SK-N-DZ (cell line): ENCODE data around the gene THAP3.
"Not testable (repeated sequence)": the region's sequence is repeated elsewhere in the genome, so short reads cannot be mapped to it uniquely, and the experiment has no call there.

Source experiments
- DNase-seq: peaks from one replicate; pipeline ENCODE4 v3.0.0-alpha.2; 2015; ENCODE audit warnings: low spot score

THAP3 gene

DNA sequence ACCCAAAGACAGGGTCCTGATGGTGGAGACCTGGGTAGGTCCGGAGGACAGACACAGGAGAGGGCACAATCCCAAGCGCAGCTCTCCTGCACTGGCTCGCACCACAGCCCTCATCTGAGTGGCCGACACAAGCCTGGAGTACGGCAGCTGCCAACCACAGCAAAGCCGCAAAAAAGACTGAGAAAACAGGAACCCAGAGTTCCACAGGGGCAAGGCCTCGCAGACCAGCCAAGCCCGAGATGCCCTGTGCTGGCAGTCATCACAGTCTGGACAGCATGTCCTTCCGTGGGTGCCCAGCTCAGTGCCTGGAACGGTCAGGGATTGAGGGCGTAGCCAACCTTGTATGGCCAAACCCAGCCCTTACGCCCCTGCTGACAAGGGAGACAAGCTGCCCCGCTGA is 33.4 kb upstream of the THAP3 start:
- DNase-seq = no peak

DNA sequence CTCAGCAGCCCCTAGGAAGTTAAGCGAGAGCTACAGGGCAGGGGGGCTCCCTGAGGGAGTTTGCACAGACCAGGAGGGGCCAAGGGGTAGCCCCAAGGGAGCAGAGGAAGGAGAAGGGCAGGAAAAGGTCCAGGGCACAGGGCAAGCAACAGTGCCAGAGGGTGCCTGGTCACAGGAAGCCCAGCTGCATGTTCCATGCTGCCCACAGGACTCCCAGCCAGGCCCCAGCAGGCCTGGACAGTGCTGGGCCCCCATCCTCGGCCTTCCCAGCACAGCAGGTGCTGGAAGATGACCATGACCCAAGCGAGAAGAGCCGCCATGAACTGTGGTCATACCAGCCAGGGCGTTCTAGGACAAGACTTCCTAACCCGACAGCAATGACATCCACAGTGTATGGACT is 33.0 kb upstream of the THAP3 start:
- DNase-seq = no peak

DNA sequence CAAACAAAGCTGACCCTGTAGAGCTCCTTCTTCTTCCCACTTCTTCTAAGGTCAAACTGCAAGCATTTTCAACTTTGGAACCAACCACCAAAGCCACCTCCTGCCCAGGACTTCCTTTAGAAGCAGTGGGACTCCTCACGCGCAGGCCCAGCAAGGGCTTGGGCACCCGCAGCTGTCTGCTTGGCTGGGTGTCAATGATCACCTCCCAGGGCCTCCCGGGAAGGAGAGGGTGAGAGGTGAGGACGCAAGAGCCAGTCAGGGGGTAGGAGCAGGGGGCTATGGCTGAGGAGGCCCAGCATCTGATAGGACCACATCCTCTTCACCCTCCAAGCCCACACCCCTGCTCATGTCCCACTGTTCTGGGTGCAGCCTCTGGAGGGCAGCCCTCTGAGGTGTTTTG is 32.2 kb upstream of the THAP3 start:
- no peak for DNase-seq

DNA sequence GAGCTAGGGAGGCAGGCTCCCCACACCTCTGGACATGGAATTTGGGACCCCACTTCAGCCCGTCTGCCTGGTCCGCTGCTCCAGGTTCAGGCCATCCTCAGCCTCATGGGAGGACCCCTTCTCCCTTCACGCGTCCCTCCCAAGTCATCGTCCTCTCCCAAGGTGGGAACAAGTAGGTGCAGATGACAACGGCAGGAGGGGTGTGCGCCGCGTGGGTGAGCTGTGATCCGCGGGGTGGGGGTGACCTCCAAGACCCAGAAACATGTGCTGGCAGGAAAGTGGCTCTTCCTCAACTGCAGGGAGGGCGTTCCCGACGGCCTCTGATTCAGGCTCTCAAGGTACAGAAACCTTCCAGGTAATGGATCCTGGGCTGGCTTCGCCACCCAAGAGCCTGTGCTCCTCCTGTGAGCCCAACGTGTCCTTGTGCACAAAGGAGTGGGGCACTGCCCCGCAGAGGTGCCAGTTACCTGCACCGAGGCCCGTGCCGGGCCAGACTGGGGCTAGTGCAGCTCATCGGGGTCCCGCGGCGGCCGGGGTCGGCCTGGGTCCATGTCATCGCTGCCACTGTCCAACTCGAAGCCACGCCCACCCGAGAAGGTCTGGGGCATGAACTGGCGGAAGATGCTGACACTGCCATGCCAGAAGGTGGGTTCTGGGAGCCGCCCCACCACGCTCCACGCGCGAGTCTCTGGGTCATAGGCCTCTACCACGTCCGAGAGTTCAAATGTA is 31.6 kb upstream of the THAP3 start:
- DNase-seq = no peak

DNA sequence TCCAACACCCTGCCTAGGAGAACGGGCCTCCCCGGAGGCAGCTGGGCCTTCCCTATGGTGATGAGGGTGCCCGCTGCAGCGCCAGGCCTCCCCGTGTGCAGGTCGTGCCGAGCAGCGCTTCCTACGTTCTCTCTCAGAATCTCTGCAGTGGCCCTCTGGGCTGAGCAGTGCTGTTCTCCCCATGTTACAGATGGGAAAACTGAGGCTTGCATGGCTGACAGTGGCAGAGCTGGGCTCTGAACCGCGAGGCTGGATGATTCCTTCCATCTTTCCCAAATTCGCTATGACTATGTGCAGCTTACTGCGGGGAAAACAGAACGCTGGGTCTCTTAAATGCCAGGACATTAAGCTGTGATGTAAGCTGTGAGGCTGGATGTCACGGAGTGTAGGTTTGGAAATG is 30.9 kb upstream of the THAP3 start:
- DNase-seq = no peak

DNA sequence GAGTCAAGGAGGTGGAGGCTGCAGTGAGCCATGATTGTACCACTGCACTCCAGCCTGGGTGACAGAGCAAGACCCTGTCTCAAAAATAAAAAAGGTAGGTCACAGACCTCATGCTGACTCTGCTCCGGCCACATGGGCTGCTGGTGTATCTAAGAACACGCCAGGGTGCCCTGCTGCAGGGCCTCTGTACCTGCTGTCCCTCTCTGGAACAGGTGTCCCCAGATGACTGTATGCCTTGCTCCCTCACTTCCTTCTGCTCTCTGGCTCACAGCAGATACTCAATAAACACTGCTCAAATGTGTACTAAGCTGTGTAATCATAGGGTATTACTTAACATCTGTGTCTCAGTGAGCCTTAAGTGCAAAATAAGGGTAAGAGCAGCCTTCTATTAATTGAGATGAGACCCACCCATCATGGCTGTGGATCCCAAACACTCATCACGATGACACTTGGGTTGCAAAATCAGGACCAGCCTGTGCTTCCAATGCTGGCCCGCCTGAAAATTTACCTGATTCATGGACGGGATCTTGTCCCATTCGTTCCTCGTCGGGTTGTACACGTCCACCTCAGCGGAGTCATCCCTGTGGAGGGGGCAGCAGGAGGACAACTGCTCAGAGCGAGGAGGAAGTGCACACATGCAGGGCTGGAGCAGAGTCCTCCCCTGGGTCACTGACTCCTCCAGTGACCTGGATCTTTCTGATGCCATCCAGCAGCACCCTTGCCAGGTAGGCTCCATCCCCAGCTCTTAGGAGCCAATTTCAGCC is 29.5 kb upstream of the THAP3 start:
- no peak for DNase-seq

DNA sequence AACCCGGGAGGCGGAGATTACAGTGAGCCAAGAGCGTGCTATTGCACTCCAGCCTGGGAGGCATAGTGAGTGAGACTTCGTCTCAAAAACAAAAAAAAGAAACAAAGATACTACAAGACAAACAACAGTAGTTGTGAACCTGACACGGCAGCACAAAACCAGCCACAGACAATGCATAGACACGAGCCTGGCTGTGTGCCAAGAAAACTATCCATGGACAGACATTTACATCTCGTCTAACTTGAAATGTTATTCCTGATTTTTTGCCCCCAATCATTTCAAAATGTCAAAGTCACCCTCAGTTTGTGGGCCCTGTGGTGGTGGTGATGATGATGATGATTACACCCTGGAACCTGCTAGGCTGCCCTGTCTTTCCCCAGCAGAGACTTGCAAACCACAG is 28.3 kb upstream of the THAP3 start:
- DNase-seq = no peak

DNA sequence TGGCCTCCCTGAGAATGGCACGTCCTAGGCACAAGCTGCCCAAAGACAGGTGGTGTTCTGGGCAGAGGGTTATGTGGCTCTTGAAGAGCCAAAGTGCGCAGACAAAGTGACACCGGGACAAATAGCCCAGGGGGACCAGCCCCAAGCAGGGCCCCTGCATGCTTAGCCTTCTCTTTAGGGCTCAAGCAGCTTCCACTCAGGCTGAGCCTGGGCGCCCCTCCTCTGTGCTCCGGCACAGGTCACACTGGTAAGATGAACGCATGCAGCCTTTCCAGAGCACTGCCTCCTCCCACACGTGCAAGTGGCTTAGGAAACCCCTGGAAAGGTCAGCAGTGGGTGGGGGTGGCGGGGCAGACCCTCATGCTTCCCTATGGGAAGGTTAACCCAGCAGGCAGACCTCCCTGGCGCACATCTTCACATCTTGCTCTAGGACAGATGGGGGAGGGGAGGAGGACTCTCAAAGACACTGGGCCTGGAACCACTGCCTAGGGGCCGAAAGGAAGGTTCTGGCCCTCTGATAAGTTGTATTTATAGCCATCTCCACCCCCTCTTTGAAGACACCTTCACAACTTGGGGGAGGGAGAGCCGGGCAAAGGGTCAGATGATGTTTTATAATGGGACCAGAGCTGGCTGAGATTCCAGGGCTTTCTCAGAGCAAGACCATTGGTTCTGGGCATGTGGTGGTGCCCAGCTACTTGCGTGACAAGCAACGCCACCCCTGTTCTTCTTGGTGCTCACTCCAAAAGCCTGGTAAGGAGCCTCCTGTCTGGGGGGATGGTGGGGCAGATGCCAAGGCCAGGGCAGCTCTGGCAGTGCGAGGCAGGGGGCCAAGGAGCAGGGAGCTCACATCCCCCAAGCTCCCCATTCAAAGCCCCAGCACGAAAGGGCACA is 27.5 kb upstream of the THAP3 start:
- no peak for DNase-seq

DNA sequence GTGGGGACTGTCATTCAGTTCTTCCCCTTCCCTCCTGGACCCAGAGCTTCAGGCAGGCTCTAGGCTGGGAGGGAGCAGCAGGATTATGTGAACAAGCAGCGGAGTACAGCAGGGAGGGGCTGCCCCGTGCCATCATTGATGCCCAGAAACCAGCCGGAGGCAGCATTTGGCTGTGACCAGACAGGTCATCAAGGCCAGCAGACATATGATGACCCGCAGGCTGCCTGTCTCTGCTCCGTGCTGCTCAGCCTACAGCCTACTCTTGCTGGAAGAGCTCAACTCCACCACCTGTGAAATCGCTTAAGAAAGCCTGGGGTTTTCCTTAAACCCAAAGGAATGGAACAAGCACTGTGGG is 26.9 kb upstream of the THAP3 start:
- DNase-seq = no peak

DNA sequence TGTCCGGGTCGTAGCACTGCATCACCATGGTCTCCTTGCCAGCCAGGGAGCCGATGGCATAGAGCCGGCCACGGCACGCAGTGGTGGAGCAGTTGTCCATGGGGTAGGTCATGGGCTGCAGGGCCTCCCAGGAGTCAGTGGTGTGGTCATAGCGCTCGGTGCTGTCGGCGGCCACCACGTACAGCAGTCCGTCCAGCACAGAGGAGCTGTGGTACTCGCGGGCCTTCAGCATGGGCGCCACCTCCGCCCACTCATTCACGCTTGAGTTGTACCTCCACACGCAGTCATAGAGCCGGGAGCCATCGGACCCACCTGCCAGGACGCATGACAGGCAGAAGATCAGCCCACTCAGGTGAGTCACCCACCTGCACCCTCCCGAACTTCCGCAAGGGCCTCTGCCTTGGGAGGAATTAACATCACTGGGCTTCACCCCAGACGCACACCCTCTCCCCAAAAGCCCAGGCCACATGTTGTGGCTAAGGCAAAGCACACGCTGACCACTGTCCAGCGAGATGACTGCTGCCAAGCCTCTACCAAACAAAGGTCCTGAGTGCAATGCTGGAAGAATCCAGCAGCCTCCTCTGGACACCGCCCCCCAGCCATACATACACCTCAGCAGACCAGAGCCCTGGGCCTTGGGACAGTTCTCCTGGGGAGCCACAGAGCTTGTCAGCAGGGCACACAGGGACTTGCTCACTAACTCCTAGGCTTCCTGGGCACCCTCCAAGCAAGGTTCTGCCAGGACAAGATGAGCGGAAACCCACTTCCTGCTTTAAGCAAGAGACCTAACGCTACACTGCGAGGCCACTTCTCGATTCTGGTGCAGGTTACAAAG is 25.3 kb upstream of the THAP3 start:
- no peak for DNase-seq

DNA sequence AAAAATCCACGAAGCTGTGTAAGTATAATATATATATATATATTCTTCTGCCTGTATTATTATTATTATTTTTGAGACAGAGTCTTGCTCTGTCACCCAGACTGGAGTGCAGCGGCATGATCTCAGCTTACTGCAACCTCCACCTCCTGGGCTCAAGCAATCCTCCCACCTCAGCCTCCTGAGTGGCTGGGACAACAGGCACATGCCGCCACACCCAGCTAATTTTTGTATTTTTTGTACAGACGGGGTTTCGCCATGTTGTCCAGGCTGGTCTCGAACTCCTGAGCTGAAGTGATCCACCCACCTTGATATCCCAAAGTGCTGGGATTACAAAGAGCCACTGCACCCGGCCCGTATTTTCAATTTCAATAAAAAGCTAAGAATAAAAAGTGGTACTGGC is 24.7 kb upstream of the THAP3 start:
- DNase-seq = not testable (repeated sequence)

DNA sequence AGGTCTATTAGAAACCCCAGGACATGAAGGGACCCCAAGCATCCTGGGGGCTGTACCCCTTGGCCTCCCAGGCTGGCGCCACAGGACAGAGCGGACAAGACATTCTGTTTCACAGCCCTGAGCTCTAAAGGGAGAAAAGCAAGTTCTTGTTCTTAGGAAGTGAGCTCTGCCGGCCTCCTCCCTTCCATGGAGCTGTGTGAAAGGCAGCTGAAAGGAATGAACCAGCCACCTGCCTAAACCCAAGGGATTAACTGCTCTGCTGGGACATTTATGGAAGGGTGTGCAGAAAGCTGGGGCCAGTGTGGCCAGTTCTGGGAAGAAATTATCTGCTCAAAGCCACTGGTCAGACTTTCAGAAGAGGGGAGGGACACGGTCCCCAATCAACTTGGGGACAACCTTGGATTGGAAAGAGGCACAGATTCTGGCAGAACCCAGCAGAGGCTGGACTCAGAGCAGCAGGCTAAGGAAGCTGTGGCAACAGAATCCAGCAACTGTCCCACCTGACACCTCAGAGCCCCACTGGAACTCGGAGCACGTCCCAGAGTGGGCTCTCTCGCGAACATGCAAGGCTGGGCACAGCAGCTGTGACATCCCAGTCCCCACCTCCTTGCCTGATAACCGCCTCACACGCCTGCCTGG is 24.1 kb upstream of the THAP3 start:
- peak; percentile 27 for DNase-seq

DNA sequence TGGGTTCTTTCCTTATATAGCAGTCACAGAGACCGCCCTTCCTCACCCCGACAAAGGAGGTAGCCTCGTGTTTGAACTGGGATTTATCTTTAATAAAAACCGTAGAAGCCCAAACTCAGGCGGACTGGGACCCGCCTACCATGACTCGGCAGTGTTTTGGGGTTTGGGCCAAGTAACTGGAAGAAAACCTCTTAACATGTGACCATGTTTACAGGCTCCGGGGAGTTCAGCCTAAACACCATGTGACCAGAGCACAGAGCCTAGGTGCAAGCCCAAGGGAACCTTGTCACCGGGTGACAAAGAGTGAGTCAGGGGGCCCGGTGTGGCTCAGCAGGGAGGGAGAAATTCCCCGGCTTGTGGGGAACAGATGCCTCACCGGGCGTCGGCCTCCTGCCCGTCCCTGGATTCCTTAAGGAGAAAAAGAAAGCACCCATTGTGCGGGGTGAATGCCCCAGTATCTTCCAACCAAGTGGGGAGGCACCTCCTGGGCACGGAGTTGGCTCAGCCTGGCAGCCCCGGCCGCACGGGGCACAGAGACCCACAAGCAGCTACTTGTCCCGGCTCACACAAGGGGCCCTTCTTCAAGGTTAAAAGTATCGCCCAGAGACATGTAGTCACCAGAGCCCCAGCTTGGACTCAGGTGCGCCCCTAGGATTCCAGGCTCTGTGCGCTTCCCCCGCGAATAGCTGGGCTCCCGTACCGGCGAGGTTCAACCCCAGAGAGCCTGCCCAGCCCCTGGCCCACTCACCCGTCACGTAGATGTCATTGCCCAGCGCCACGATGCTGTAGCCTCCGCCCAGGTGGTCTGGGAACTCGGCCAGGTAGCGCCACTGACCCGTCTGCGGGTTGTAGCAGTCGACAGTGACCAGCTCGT is 23.4 kb upstream of the THAP3 start:
- no peak for DNase-seq

DNA sequence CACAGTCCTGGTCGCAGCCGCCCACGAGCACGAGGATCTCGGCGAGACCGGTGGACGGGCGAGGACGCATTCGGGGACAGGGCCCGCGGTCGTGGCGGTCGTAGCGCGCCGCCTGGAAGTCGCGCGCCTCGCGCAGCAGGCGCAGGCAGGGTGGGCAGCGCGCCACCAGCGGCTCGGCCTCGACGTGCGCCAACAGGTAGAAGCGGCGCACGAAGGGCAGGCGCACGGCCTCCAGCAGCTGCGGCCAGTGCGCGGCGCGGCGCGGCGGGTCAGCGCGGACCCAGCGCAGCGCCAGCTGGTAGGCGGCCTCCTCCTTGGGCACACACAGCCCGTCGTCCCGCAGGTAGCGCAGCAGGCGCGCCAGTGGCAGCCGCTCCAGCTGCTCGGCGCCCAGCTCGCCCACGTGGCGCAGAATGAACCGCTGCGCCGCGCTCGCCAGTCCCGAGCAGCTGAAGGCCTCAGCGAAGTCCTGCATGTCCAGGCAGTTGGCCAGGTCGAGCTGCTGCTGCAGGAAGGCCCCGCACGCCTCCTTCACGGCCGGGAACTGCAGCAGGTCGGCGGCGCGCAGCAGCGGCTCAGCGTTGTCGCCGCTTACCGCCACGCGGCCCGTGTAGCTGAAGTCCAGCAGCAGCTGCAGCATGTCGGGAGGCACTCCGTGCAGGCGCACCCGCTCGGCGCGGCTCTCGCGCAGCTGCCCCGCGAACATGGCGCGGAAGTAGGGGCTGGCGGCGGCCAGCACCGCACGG is 22.6 kb upstream of the THAP3 start:
- DNase-seq = peak; percentile 20

DNA sequence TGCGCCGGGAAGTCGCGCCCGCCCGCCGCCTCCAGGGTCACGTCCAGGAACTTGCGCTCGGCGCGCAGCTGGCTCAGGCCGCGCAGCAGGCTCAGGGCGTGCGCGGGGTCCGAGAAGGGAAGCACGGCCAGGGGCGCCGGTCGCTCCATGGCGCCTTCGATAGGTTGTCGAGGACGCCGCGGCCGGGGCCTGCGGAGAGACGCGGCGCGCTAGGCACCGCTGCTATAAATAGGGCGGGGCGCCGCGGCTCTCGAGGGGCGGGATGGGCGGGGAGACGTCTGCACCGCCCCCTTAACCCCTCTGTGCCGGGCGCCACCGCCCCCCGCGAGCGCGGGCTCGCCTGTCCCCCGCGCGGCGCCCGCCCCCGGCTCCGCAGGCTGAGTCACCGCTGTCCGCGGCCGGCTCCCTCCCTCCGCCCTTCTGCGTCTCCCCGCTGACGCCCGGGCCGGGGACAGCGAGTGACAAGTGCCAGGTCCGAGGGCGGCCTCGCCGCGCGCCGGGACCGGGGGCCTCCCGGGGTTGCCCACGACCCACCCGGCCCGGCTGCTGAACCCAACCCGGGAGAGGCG is 21.9 kb upstream of the THAP3 start, which contains the start of gene KLHL21:
TSS of gene KLHL21 (minus strand) at position 201 of the 569 bp plus-strand sequence. CDS start at position 149, 52 bp downstream.
- peak; percentile 81 for DNase-seq

DNA sequence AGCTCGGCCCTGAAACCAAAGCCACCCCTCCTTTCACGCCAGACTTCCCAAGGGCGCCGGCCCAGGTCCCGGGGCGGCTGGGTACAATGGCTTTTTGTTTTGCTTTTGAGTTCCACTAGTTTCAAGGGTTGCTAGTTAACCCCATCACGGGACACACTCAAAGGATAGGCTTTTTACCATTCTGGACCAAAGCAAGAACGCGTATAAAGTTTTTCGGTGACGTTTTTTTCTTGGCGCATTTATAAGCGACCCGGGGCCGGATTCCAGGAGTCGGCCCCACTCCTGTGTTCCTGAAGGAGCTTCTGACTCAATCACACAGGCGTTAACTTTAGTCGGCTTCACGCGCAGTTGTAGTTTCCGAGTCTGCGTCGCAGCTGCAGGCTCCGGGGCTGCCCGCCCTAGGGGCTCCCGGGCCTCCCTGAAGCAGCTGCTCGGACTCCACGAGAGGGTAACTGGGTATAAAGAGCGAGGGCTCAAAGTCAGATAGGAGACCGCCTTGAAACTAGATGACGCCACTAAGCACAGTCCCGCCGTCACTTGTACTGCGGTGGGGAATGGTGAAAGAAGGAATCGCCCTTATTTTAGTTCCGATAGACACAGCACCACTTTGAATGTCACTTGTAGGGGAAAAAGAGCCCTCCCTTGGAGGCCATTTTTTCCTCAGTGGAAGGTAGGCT is 21.3 kb upstream of the THAP3 start:
- peak; percentile 68 for DNase-seq

DNA sequence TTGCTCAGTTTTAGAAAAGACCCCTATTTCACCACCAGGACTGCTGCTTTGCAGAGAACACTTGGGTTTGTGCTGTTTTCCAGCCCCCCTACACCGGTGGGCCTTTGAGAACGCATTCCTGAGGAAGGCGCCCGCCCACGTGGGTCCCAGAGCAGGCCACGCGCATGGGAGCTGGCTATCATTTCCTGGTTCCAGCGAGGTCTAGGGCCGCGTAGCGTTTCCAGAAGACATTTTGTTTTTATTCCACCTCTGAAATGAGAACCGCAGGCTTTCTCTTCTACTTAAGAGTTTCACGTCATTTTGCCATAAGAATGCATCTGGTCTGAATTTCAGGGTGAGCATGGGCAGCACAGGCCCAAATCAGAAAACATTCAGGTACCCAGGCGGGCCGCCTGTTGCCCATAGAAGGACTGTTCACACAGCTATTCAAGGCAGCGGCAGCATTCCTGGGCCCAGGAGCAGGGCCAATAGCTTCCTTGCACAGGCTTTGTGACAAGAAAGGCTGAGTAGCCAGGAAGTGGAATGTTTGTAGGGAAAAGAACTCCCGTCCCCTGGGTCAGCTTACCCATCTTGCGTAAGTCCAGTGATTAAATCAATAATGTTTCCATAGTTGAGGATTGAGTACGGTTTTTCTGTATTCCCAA is 20.6 kb upstream of the THAP3 start:
- DNase-seq = peak; percentile 71
